ENCODE measurements around the gene COL11A2.

Gene COL11A2

DNA sequence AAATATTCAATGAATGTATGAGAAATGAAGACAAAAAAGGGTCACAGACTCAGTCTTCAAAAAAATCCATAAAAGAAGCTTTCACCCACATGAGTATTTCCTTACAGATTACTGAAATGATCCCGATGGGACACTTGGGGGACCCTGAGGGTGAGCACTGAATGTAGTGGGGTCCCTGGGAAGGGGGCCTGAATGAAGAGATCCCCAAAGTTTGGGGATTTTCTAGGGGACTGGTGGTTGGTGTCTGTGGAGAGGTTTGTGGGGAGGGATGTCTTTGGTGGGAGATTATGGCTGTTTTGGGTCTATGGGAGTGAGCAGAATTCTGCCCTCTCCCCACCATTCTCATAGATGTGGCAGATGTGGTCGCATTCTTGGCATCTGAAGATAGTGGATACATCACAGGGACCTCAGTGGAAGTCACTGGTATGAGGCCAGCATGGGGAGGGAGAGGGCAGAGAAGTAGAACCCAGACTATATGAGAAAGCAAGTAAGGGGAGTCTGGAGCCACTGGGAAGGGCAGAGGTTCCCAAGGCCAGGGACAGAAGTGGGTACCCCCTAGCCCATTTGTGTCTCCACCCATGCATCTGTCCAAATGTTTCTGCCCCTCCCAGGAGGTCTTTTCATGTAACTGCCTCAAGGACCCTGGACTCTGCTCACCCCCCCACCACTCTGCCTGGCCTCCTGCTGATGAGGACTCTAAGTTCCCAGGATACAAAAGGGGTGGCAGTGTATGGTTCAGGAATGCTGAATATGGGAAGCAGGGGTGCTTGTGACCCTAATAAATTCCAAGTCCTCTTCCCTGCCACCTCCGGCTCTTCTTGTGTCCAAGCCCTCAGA lies 14.0 kb upstream of the COL11A2 start:
- DNase-seq (ENCODE audit: low read depth): no peak

- DNase-seq (ENCODE audit: low read depth): no peak
These were observed 13.1 kb upstream of the COL11A2 start for GRCh38 chr6:33205191-33206026.

DNA sequence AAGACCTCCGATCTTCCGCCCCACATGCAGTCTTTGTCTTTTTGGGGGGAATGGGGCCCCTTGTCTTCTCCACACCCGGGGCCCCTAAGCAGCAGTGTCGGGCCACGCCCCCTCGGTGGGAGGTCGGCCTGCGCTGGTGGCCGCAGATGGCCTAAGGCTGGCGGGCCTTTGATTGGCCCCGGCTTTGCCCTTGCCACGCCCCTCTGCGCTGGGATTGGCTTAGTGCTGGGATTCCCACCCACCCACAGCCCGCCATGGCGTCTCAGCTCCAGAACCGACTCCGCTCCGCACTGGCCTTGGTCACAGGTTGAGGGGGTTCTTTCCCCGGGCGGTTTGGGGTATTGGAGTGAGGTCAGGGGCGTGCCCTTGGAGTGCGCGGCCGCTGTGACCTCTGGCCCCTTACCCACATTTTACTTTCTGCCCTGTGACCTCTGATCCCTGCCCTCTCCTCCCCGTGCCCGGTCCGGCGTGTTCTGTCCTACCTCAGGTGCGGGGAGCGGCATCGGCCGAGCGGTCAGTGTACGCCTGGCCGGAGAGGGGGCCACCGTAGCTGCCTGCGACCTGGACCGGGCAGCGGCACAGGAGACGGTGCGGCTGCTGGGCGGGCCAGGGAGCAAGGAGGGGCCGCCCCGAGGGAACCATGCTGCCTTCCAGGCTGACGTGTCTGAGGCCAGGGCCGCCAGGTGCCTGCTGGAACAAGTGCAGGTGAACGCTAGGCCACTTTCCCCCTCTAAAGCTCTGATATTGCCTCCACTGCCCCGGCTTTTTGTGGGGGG lies 12.3 kb upstream of the COL11A2 start, which contains the start of gene HSD17B8:
HSD17B8 (plus strand) TSS at position 241 of the 776 bp plus-strand sequence; CDS start at position 255, 14 bp downstream.
- peak; percentile 94 for DNase-seq (ENCODE audit: low read depth)

- no peak for DNase-seq (ENCODE audit: low read depth)
These were observed 11.8 kb upstream of the COL11A2 start for GRCh38 chr6:33204165-33204414.

DNA sequence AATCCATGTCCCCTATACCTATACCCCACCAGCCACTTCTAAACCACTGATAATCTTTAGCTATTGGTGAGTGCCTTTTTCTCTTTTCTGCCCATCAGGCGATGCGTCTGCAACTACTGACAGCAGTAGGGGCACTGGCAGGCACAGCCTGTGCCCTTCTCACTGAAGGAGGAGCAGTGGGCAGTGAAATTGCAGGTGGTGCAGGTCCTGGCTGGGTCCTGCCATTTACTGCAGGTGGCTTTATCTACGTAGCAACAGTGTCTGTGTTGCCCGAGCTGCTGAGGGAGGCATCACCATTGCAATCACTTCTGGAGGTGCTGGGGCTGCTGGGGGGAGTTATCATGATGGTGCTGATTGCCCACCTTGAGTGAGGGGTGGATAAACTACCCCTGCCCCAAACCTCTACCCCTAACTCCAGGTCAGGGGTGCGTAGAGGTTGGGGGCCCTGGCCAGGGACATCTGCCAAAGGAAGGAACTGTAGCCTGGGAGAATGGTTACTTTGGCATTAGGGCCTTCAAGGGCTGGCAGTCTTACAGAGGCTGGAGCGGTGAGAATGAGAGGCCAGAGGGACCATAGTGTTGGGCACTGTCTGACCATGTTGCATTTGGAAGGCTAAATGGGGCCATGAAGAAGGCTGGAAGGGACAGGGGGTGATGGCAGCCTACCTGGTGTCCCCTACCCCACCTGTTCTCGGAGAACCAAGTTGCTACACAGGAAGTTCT lies 11.3 kb upstream of the COL11A2 start:
- DNase-seq (ENCODE audit: low read depth): no peak

GRCh38 chr6:33202799-33203198 lies 10.5 kb upstream of the COL11A2 start:
- DNase-seq (ENCODE audit: low read depth): no peak

DNA sequence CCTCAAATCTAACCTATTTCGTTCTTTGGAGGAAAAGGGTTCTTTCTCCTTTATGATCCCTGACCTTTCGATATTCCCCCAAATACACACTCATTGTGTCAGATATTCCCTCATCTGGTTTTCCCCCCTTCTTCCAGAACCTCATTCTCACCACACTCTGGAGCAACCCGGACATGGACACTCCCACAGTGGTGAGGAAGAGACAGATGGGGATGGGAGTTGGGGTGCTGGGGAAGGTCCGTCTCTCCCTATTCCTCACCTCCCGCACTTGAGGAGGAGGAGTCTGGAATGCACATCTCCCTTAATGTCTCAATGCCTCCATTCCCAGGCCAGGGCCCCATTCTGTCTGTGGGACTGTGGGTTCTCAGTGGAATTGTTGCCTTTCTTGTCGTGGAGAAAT lies 9.7 kb upstream of the COL11A2 start:
- no peak for DNase-seq (ENCODE audit: low read depth)

GRCh38 chr6:33201147-33201545 lies 8.9 kb upstream of the COL11A2 start:
- DNase-seq (ENCODE audit: low read depth): no peak

GRCh38 chr6:33200219-33201146 lies 8.2 kb upstream of the COL11A2 start, which contains the start of the genes RXRB and SLC39A7:
Gene RXRB, minus strand, starts transcription at chr6:33200665. Its CDS starts 189 bp downstream, at chr6:33200476.
Gene SLC39A7, plus strand, starts transcription at chr6:33200867. Its CDS starts 379 bp downstream, at chr6:33201246.
- peak; percentile 99 for DNase-seq (ENCODE audit: low read depth)

GRCh38 chr6:33199687-33200218 lies 7.5 kb upstream of the COL11A2 start:
- peak; percentile 60 for DNase-seq (ENCODE audit: low read depth)

GRCh38 chr6:33198853-33199436 lies 6.7 kb upstream of the COL11A2 start:
- DNase-seq (ENCODE audit: low read depth): no peak

DNA sequence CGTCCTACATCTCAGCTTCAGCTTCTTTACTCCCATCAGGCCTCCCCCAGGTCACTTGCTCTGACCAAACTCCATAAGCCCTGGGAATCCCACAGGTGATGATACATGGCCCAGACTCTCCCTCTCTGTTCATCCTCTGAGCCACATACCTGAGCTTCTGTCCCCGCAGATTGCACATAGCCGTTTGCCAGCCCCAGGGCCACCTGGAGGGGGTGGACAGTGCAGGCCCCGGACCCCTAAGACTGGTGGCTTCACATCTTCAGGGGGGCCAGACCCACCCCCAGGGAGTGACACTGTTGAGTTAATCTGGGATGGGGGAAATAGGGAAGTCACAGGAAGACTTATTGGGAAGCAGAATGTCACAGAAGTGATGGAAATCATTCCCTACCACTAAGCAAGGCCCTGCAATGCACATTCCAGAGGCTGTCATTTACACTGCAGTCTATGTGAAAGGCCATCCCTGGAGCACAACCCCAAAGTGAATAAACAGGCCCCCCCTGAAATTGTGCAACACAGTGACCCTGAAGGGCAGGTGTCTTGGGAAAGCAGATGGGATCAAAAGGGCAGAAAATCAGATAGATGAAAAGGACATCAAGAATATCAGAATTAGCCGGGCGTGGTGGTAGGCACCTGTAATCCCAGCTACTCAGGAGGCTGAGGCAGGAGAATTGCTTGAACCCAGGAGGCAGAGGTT lies 6.0 kb upstream of the COL11A2 start:
- DNase-seq (ENCODE audit: low read depth): no peak

GRCh38 chr6:33197431-33198048 lies 5.3 kb upstream of the COL11A2 start:
- DNase-seq (ENCODE audit: low read depth): no peak

DNA sequence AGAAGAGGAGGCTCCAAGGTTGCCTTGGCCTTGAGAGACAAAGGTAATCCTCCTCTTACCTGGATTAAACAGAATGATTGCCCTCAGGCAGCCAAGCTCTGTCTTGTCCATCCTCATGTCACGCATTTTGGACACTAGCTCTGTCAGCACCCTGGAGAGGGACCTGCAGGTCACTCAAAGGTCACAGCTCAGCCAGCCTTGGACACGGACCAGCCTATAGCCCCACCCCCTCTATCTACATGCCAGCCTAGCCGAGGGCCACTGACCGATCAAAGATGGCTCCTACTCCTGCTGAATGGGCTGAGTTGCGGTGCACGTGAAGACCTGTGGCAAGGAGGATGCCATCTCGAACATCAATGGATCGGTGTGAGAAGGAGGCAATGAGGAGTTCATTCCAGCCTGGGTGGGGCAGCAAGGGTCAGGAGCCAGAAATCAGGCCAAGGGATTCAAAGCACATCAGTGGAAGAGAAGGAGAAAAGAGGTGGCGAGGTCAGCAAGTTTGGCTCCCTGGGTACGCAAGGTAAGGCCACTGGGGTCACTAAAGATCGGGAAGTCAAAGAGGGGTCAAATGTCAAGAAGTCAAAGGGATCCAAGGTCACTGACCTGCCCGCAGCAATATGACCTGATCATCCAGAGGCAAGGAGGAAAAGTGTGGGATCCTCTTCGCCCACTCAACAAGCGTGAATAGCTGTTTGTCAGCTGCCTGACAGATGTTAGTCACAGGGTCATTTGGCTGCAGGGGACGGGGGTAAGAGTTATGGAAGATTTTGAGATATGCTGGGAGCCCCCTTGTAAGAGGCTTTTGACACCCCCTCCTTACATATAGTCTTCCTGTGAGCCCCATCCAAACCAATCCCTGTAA lies 3.3 kb upstream of the COL11A2 start:
- DNase-seq (ENCODE audit: low read depth): no peak

- no peak for DNase-seq (ENCODE audit: low read depth)
These were observed 2.2 kb upstream of the COL11A2 start for GRCh38 chr6:33194431-33194979.

DNA sequence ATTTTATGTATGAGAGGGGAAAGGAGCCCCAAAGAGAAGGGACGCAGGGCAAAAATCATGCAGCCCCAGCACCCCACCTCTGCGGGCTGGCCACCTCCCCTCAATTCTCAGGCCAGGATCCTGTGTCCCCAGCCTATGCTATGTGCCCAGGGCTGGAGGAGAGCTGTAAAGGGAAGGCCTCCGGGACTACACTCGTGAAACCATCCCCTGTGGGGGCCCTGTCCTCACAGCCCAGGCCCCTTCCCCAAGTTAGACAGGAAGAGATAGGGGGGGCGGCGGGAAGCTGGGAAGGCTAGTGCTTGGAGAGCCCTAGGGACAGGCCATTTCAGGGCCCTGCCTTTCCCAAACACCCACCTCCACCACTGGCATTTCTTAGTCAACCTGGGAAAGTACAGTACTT lies 1.4 kb upstream of the COL11A2 start:
- DNase-seq (ENCODE audit: low read depth): no peak
